ENCODE data around the gene ZNF277.
A peak's percentile ranks its signal among the peaks of the same experiment; 100 is the strongest.

Gene ZNF277

DNA sequence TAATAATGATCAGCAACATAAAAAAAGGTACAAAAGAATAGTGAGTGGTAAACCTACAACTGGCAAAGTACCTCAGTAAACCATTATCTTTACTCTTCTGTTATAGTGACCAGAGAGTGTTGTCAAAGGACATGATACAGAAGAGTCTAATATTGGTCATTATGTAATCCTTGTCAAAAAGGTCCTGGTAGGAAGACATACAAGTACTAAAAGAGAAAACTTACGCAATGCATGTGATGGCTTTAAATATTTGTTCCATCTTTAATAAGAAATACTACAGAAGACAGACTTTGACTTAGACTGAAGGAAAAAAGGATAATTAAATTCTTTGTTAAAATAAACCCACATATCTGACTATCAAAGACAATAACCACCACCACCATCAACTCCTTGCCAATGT is 6.8 kb upstream of the ZNF277 start:
- no peak overlapping the region for H3K4me3 ChIP-seq (ENCODE audit: low read depth, low read length)
- in situ Hi-C loops (cut with HindIII; ENCODE audit: low sequenced_read_pairs): no loop called here
- TF ChIP-seq, protein P1, sequence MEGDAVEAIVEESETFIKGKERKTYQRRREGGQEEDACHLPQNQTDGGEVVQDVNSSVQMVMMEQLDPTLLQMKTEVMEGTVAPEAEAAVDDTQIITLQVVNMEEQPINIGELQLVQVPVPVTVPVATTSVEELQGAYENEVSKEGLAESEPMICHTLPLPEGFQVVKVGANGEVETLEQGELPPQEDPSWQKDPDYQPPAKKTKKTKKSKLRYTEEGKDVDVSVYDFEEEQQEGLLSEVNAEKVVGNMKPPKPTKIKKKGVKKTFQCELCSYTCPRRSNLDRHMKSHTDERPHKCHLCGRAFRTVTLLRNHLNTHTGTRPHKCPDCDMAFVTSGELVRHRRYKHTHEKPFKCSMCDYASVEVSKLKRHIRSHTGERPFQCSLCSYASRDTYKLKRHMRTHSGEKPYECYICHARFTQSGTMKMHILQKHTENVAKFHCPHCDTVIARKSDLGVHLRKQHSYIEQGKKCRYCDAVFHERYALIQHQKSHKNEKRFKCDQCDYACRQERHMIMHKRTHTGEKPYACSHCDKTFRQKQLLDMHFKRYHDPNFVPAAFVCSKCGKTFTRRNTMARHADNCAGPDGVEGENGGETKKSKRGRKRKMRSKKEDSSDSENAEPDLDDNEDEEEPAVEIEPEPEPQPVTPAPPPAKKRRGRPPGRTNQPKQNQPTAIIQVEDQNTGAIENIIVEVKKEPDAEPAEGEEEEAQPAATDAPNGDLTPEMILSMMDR (IDR thresholded peaks at IDR 0.05; ENCODE audit: low read depth, low read length, missing control alignments): no peak
- DNase-seq (ENCODE audit: low read depth): no peak

DNA sequence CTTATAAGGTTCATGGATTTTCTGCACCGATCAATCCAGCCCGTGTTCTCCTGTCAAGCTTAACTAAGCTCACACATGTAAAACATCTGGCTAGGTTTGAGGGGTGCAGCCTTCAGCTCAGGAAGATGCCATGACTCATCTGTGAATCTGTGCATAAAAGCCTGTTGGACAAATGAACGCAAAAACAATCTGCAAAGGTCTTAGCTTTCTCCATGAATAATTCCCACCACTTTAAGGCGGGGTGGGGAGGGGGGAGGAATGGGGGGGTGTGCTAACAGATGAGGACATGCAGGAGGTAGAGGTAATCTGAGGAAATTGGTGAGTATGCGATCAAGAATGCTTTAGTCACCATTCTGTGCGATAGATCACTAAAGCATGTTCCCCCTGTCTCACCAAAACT is 5.1 kb upstream of the ZNF277 start:
- TF ChIP-seq, protein P1 (IDR thresholded peaks at IDR 0.05; ENCODE audit: low read depth, low read length, missing control alignments): no peak
- no peak for DNase-seq (ENCODE audit: low read depth)
- in situ Hi-C loops (cut with HindIII; ENCODE audit: low sequenced_read_pairs): no loop called here
- H3K4me3 ChIP-seq (ENCODE audit: low read depth, low read length): no peak overlapping the region

DNA sequence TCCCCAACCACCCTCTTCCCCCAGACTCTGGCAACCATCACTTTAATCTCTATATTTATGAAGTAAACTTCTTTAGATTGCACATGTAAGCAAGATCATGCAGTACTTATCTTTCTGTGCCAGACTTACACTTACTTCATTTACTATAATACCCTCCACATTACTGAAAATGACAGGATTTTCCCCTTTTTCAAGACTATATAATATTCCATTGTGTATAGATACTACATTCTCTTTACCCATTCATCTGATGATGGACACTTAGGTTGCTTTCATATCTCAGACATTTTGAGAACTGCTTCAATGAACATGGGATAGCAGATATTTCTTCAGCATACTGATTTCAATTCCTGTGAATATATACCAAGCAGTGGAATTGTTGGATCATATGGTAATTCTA is 4.7 kb upstream of the ZNF277 start:
- H3K4me3 ChIP-seq (ENCODE audit: low read depth, low read length): no peak overlapping the region
- in situ Hi-C loops (cut with HindIII; ENCODE audit: low sequenced_read_pairs): no loop called here
- TF ChIP-seq, protein P1 (IDR thresholded peaks at IDR 0.05; ENCODE audit: low read depth, low read length, missing control alignments): no peak
- no peak for DNase-seq (ENCODE audit: low read depth)

DNA sequence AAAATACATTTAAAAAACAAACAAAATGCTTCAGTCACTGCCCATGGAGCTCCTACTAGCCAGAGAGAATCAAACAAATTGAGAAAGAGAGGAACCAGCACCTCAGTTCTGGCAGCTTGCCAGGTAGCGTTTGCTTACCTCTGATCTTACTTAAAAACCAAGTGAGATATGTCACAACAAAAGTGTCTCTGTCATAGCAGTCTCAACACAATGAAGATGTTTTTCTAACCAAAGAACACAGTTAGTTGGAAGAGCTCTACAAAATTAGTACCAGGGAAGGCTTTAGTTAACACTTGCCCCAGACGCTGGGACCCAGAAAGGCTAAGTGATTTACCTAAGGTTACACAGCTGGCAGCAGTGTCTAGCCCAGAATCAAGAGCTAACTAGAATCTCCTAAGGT is 3.7 kb upstream of the ZNF277 start:
- DNase-seq (ENCODE audit: low read depth): no peak
- no peak overlapping the region for H3K4me3 ChIP-seq (ENCODE audit: low read depth, low read length)
- in situ Hi-C loops (cut with HindIII; ENCODE audit: low sequenced_read_pairs): no loop called here
- TF ChIP-seq, protein P1 (IDR thresholded peaks at IDR 0.05; ENCODE audit: low read depth, low read length, missing control alignments): no peak

DNA sequence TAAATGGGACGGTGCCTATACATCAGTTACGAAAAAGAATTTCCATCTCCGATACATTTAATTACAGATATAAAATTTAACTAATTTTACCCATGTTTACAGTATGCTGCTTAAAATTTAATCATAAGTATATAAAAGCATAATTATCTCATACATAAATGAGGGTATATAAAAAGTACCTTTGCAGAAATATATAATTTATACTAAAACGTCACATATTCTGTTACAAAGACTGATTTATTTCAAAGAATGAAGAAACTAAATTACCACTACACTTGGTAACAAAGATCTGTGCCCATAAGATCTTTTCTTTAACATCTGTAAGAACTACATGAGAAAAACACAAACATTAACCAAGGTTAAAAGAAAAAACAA is 3.1 kb upstream of the ZNF277 start:
- H3K4me3 ChIP-seq (ENCODE audit: low read depth, low read length): no peak overlapping the region
- TF ChIP-seq, protein P1 (IDR thresholded peaks at IDR 0.05; ENCODE audit: low read depth, low read length, missing control alignments): no peak
- in situ Hi-C loops (cut with HindIII; ENCODE audit: low sequenced_read_pairs): no loop called here
- DNase-seq (ENCODE audit: low read depth): no peak

DNA sequence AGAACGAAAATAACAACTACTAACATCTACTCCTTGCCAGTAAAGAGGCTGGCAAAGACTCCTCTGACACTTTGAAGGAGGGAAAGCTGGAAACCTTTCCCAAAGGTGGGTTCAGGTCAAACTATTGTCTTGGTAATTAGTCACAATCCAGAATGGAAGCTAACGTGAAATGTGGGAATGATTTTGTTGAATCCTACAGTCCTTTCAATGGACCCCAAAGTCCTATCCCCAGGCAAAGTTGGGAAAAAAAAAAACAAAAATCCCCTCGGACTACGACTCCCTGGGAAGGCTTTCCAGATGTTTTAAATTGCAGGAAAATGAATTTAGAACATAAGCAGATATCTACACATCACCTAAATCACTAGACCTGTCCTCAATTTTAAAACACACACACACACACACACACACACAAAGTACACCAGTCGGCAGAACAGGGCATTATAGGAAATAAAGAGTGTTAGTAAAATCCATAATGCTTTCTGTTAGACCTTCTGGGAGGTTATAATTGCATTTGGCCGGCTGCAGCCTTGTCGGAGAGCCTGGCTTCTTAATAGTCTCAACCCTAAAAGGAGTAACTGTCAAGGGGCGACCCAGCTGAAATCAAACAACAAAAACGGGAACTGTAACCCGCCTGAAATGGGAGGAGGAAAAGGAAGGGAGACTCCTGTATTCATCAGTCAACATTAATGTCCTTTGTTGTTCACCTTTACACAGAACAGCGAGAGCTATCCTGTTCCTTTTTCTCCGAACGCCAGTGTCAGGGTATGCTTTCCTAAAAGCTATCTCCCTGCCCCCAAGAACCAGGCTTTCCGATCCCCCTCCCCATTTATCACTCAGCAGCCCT is 1.8 kb upstream of the ZNF277 start:
- in situ Hi-C loops (cut with HindIII; ENCODE audit: low sequenced_read_pairs): no loop called here
- DNase-seq (ENCODE audit: low read depth): no peak
- H3K4me3 ChIP-seq (ENCODE audit: low read depth, low read length): peak overlapping the region; percentile 92
- TF ChIP-seq, protein P1 (IDR thresholded peaks at IDR 0.05; ENCODE audit: low read depth, low read length, missing control alignments): no peak

Measured in astrocyte of the cerebellum (primary cell).